GM12873 (cell line): ENCODE measurements around the gene MB21D2.

Experiments used
- CTCF ChIP-seq: IDR thresholded peaks from 2 replicates; pipeline ENCODE4 v1.5.1; 2012; ENCODE audit warnings: low read depth, mild to moderate bottlenecking, moderate library complexity, low read length, control low read depth; ENCODE audit not compliant: insufficient read depth; ENCODE audit errors: missing control alignments

The MB21D2 gene

GRCh38 chr3:192890347-192891335 is 27.0 kb downstream of the MB21D2 start:
- no peak for TF ChIP-seq CTCF

DNA sequence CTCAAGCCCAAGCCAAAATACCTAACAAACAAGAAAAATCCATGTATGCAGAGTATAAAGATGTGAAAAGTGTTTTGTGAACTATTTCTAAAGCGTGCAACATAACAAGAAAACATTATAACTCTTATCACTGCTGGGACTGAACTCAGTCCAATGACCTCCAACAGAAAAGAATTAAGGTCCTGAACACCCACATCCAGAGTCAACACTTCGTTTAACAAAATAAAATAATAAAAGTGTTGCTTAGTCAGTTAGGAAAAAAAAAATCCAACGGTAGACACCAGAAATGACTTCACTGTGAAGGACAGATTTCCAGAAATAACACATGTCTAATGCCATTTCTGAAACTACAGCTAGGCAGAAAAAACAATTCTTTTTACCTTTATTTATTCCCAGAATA is 28.0 kb downstream of the MB21D2 start:
- TF ChIP-seq CTCF = no peak

DNA sequence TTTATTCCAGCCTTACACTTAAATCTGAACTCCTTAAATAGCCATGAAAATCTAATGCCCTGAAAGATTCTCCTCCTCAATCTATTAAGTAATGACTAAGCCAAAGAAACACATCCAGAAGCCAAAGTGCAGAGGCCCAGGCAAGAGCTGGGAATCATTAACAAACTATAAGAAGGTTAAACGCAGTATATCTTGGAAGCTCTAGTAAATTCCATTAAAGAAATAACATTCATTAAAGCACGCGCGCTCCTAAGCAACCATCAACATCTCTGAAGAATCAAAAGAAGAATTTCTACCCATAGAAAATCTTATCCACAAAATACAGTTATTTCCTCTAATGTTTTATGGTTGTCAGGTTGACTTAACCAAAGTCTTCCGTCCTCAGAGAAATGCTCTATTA is 29.5 kb downstream of the MB21D2 start:
- TF ChIP-seq CTCF = no peak

- no peak for TF ChIP-seq CTCF
These were observed 30.0 kb downstream of the MB21D2 start for GRCh38 chr3:192887701-192888100.

DNA sequence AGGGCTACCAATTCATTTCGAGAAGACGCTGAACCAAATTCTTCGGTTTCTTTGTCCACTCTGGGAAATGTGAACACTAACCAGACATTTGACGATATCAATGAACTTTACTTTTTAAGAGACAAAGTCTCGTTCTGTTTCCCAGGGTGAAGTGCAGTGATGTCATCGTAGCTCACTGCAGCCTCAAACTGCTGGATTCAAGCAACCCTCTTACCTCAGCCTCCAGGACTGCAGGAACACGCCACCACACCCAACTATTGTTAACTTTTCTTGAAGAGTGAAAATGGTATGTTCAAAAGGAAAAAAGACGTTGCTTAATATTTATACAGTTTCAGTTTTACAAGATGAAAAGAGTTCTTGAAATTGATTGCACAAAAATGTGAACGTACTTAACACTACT is 30.6 kb downstream of the MB21D2 start:
- no peak for TF ChIP-seq CTCF

DNA sequence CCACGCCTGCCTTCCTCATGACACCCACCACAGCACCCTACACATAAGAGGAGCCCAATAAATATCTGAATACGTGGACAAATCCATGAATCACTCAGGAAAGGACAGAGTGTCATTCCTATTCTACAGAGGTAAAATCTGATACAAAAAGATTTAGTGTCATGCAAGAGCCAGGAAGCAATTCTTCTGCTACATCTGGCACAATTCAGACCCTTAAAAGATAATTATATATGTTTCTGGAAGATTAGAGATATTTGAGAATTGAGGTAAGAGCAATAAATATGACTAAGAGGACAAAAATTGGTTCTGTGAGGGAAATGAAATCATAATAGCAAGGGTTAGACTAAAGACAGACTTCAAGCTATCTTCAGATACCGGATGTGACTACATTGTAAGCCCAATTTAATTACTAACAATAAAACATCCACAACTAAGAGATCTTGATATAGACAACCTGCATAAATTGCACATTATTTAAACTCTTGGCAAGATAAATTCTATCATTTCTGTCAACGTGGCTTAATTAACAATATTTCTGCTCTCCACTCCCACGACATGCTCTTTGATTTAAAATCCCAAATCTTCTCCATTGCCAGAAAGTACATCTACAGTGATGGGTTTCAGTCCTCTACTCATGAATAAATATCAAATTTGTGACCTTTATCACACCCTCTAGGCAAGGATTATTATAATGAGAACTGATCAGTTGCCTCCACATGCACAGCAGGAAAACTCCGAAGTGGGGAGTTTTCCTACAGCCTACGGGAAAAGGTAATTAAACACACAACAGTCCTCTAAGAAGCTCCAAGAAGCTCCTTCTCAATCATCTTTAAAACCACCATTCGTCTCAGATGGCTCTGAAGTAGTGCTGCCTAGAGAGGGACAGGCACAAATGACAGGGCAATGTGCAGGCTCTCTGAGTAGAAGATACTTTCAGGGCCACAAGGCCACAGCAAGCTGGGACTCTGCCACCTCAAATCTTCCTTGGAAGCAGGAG is 32.6 kb downstream of the MB21D2 start:
- no peak for TF ChIP-seq CTCF

DNA sequence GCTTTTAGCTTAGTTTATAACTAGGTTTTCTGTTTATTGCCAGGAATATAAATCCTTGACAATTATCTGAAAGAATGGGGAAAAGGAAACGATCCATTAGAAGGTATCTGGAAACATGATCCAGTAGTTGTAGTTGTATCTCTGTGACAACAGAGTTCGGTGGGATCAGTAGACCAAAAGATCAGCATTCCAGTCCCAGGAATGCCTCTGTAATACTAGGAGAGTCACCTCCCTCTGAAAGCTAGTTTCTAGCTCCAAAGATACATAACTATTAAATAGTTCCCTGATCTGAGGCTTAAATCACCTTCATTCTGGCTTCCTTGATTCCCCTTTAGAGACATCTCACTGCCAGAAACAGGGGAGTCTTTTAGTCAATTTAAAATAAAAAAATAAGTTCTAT is 34.1 kb downstream of the MB21D2 start:
- no peak for TF ChIP-seq CTCF
